Adrenal gland (tissue), 12 donors: ENCODE results near the gene SSTR3. TPM values are rescaled to one million over a fixed set of nuclear protein-coding genes. Genes with fewer than 3 reads are reported as not detected.
A peak's percentile ranks its signal among the peaks of the same experiment; 100 is the strongest.

Experiments used
- DNase-seq, 7 donors: peaks; one replicate each; pipeline ENCODE4 v3.0.0-alpha.2; 2019 to 2020
- H3K27ac ChIP-seq, 5 donors: fragments of 200-600 bp; sonication (generic) in 4 of 5; 1 replicate in 3 of 5; 2 replicates in 2 of 5; pipeline versions ENCODE4 v1.5.1 to v1.8.0; 2016 to 2020; ENCODE audit warnings: mild to moderate bottlenecking in 1 of 5
- H3K27me3 ChIP-seq: fragments of 200-600 bp; 2 replicates; pipeline ENCODE4 v1.8.0; 2021
- H3K36me3 ChIP-seq, 2 donors: fragments of 200-600 bp; replicated peaks in 1 of 2; 1 replicate in 1 of 2; 2 replicates in 1 of 2; pipeline versions ENCODE4 v1.5.1 to v1.8.0; 2018 to 2022
- H3K4me1 ChIP-seq, 2 donors: fragments of 200-600 bp; replicated peaks in 1 of 2; 1 replicate in 1 of 2; 2 replicates in 1 of 2; pipeline versions ENCODE4 v1.5.1 to v1.8.0; 2018 to 2021
- H3K4me3 ChIP-seq, 4 donors: fragments of 200-600 bp; sonication (generic) in 3 of 4; one replicate each; pipeline ENCODE4 v1.5.1; 2016 to 2018
- H3K9me3 ChIP-seq, 3 donors: fragments of 200-600 bp; sonication (generic) in 1 of 3; replicated peaks in 1 of 3; 1 replicate in 2 of 3; 2 replicates in 1 of 3; pipeline versions ENCODE4 v1.5.1 to v1.8.0; 2016 to 2021
- CTCF ChIP-seq, 6 experiments: fragments of 450-650 bp in 4 of 6; fragments of 200-600 bp in 2 of 6; sonication (generic) in 1 of 6; IDR thresholded peaks; 1 replicate in 5 of 6; 2 replicates in 1 of 6; pipeline versions ENCODE4 v1.5.1 to v1.8.0; 2016 to 2021; ENCODE audit warnings: antibody characterized with exemption in 6 of 6, mild to moderate bottlenecking in 2 of 6, moderate library complexity in 1 of 6
- POLR2A ChIP-seq, 2 donors: fragments of 450-650 bp; IDR thresholded peaks; one replicate each; pipeline ENCODE4 v1.6.1; 2017; ENCODE audit warnings: antibody characterized with exemption in 2 of 2, mild to moderate bottlenecking in 2 of 2, moderate library complexity in 1 of 2
- WGBS, 4 donors: extraction: QIAGEN DNeasy Blood & Tissue Kit in 2 of 4; methylation state at CpG; one replicate each; pipeline versions ENCODE4 v1.1.5 to v1.1.7; 2013 to 2017; 5-methylcytosine and 5-hydroxymethylcytosine counted together
- intact Hi-C, 2 donors: fragments of 100-400 bp; cut with DNase I; formaldehyde crosslinking; loops; one replicate each; pipeline versions ENCODE4 v1.14.1 to v1.15.0; 2022 to 2023
- polyA plus RNA-seq, 3 donors: library from polyadenylated mRNA; stranded (reverse); fragments of 200-250 nt in 2 of 3; fragments of 350-450 nt in 1 of 3; fragmentation: Illumina TruSeq in 1 of 3; extraction: RNeasy Lipid Tissue Mini Kit (QIAGEN cat#74804) in 1 of 3; gene quantifications; one replicate each; pipeline ENCODE4 v1.2.3, GENCODE V29; 2013 to 2014
- total RNA-seq, 9 donors: library from RNA; depleted of rRNA in 4 of 9; stranded (reverse); fragments of >200 nt in 4 of 9; fragments of 120-200 nt in 1 of 9; fragmentation: NEBNext Ultra II Directional in 1 of 9; extraction: Animal tissue kit (Norgen Biotek cat#: 25700) in 1 of 9; gene quantifications; one replicate each; pipeline versions ENCODE4 v1.1.0 to v1.2.4, GENCODE V29; 2013 to 2023
- donor health status: healthy with polysubstance abuse.
- donor health status: Bipolar disorder and iron deficiency.
- donor health status: DM: yes; HTN: yes; CAD: no.
- donor health status: DM: no; HTN: no; CAD: no.
- donor health status: DM: no; HTN: no; CAD: no.
- donor health status: DM: yes; HTN: yes; CAD: no.

The SSTR3 gene
- total and polyA plus RNA-seq, 12 donors, result 0.28 to 2.0 (median 0.50) TPM; not detected in 1

- no peaks in the 10 kb centered on the region for H3K27me3 ChIP-seq
- peak overlapping the region; percentile 95 to 97 (median 95) for H3K27ac ChIP-seq
- intact Hi-C loops, result loop anchor here in 1 of 2 donors (2.0 kb wide), 1 partner anchor 32 kb away; no protein-coding TSS in a partner anchor
- WGBS, 4 donors, result 0 to 1% (median 0%) methylated on average over 11 to 58 of the region's 58 CpGs
- peak overlapping the region in 3 of 4 donors; percentile 2 to 60 (median 56) for H3K4me3 ChIP-seq
- peak; percentile 97 to 100 (median 100) for DNase-seq
- H3K9me3 ChIP-seq, result no peaks in the 10 kb centered on the region
- TF ChIP-seq POLR2A (IDR thresholded peaks at IDR 0.05), result peak; percentile 96 to 97
- peak; percentile 85 to 97 (median 92) for TF ChIP-seq CTCF (IDR thresholded peaks at IDR 0.05)
- H3K4me1 ChIP-seq, result peaks cover 25 to 38% of the 10 kb centered on the region in 2 donors
- no peaks in the 10 kb centered on the region for H3K36me3 ChIP-seq
Observed at GRCh38 chr22:37199103-37199759, 13.0 kb downstream of the SSTR3 start.

- TF ChIP-seq POLR2A (IDR thresholded peaks at IDR 0.05) (no peak), CTCF (IDR thresholded peaks at IDR 0.05) (peak; percentile 56 to 85 (median 74))
- H3K27ac ChIP-seq, result peak overlapping the region; percentile 95 to 97 (median 95)
- WGBS, 4 donors, result 1 to 4% (median 2%) methylated on average over 13 to 51 of the region's 51 CpGs
- H3K4me1 ChIP-seq, result peaks cover 32 to 46% of the 10 kb centered on the region in 2 donors
- H3K27me3 ChIP-seq, result no peaks in the 10 kb centered on the region
- peak; percentile 86 to 96 (median 92) for DNase-seq
- peak overlapping the region in 3 of 4 donors; percentile 2 to 60 (median 56) for H3K4me3 ChIP-seq
- intact Hi-C loops, result loop anchor here in 1 of 2 donors (2.0 kb wide), 1 partner anchor 32 kb away; no protein-coding TSS in a partner anchor
- no peaks in the 10 kb centered on the region for H3K9me3 ChIP-seq
- no peaks in the 10 kb centered on the region for H3K36me3 ChIP-seq
Observed at GRCh38 chr22:37198258-37199102, 13.8 kb downstream of the SSTR3 start.

- DNase-seq, result peak; percentile 90 to 97 (median 96)
- peak overlapping the region in 2 of 4 donors; percentile 56 to 60 for H3K4me3 ChIP-seq
- peaks cover 37 to 47% of the 10 kb centered on the region in 2 donors for H3K4me1 ChIP-seq
- 17 to 34% (median 24%) methylated on average over 9 to 12 of the region's 12 CpGs for WGBS, 4 donors
- intact Hi-C loops, result loop anchor here in 1 of 2 donors (2.0 kb wide), 1 partner anchor 31 kb away; no protein-coding TSS in a partner anchor
- no peaks in the 10 kb centered on the region for H3K36me3 ChIP-seq
- no peaks in the 10 kb centered on the region for H3K9me3 ChIP-seq
- TF ChIP-seq CTCF (IDR thresholded peaks at IDR 0.05) (no peak), POLR2A (IDR thresholded peaks at IDR 0.05) (peak in 1 of 2 donors; percentile 5)
- H3K27me3 ChIP-seq, result no peaks in the 10 kb centered on the region
- peak overlapping the region; percentile 80 to 97 (median 95) for H3K27ac ChIP-seq
Observed at GRCh38 chr22:37197451-37198257, 14.6 kb downstream of the SSTR3 start.
